Tibial nerve (tissue), 3 donors: ENCODE measurements around the gene PLCL2.

Experiments
- EP300 ChIP-seq, 2 donors: sonication (generic); formaldehyde crosslinking; IDR thresholded peaks; one replicate each; pipeline ENCODE4 v1.6.1; 2017; ENCODE audit warnings: antibody characterized with exemption in 2 of 2, mild to moderate bottlenecking in 1 of 2
- POLR2A ChIP-seq, 2 donors: fragments of 450-650 bp; IDR thresholded peaks; one replicate each; pipeline ENCODE4 v1.6.1; 2017; ENCODE audit warnings: antibody characterized with exemption in 2 of 2, mild to moderate bottlenecking in 2 of 2, moderate library complexity in 2 of 2

DNA sequence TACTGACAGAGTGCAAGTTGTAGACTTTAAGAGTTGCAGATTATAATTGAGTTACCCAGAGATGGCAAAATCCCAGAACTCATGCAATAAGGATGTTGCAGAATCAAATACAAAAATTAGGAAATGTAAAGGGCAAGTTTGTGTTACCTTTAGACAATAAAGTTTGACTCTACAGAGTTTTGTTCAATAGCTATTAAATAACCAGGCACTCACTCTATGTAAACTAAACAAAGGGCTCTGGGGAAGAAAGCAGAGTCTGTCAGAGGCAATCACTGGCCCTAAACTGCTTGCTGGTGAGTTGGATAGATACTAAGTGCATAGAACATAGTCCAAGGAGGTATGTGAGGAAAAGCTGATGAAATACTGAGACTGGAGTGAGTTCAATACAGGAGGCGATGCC lies 40.0 kb upstream of the PLCL2 start:
- no peak for TF ChIP-seq POLR2A (IDR thresholded peaks at IDR 0.05)
- no peak for TF ChIP-seq EP300 (IDR thresholded peaks at IDR 0.05)
